Measurements from ENCODE around the gene BAZ2B.
A peak's percentile ranks its signal among the peaks of the same experiment; 100 is the strongest.

Gene BAZ2B

GRCh38 chr2:159298967-159299366 is 317.4 kb downstream of the BAZ2B start:
- DNase-seq, result no peak

GRCh38 chr2:159297042-159297707 is 319.2 kb downstream of the BAZ2B start:
- DNase-seq, result no peak

GRCh38 chr2:159292157-159292556 is 324.2 kb downstream of the BAZ2B start:
- no peak for DNase-seq

- peak; percentile 51 for DNase-seq
Observed at GRCh38 chr2:159290289-159290907, 325.9 kb downstream of the BAZ2B start.

GRCh38 chr2:159287733-159288132 is 328.6 kb downstream of the BAZ2B start:
- DNase-seq, result no peak

- peak; percentile 98 for DNase-seq
Observed at GRCh38 chr2:159286709-159287441, 329.5 kb downstream of the BAZ2B start.

GRCh38 chr2:159285929-159286708 is 330.2 kb downstream of the BAZ2B start, which contains the start of gene WDSUB1:
Gene WDSUB1 (minus strand): TSS chr2:159286703. CDS start chr2:159283069, 3,634 bp downstream.
- DNase-seq, result peak; percentile 56

GRCh38 chr2:159285433-159285832 is 330.9 kb downstream of the BAZ2B start:
- DNase-seq, result no peak

GRCh38 chr2:159283529-159283928 is 332.8 kb downstream of the BAZ2B start:
- no peak for DNase-seq

GRCh38 chr2:159281002-159281401 is 335.3 kb downstream of the BAZ2B start:
- DNase-seq, result no peak

- no peak for DNase-seq
Observed at GRCh38 chr2:159279700-159280099, 336.6 kb downstream of the BAZ2B start.

GRCh38 chr2:159275111-159275510 is 341.2 kb downstream of the BAZ2B start:
- no peak for DNase-seq

GRCh38 chr2:159272156-159272555 is 344.2 kb downstream of the BAZ2B start:
- DNase-seq, result no peak

GRCh38 chr2:159270744-159271379 is 345.5 kb downstream of the BAZ2B start:
- no peak for DNase-seq
